OCI-LY7 (cell line): ENCODE data around the gene NFATC4. TPM values are rescaled to one million over a fixed set of nuclear protein-coding genes. Genes with fewer than 3 reads are reported as not detected.
"Not testable (repeated sequence)": the region's sequence is repeated elsewhere in the genome, so short reads cannot be mapped to it uniquely, and the experiment has no call there.

Experiments
- BruUV-seq: library from RNA; stranded (reverse); fragments of 400-500 nt; replicated peaks from 2 replicates; lab custom pipeline; 2021; lab: Mats Ljungman, UMichigan
- CTCF ChIA-PET: fragments of 300-600 bp; sonication (Branson Sonifier 250); formaldehyde crosslinking; loops from one replicate; lab custom pipeline; 2022; ENCODE audit warnings: antibody characterized with exemption; ENCODE audit not compliant: unreplicated experiment; lab: Charles Lee
- POLR2A ChIA-PET: fragments of 300-600 bp; sonication (Branson Sonifier 250); formaldehyde crosslinking; loops from one replicate; lab custom pipeline; 2022; ENCODE audit warnings: antibody characterized with exemption; lab: Charles Lee
- DNase-seq: peaks from one replicate; pipeline ENCODE4 v3.0.0-alpha.2; 2015; ENCODE audit warnings: low spot score
- H2AFZ ChIP-seq: fragments of 200-600 bp; sonication (generic), shearing (Covaris generic); 2 replicates; pipeline ENCODE4 v1.6.1; 2014; ENCODE audit warnings: mild to moderate bottlenecking, antibody characterized with exemption, low read length, moderate library complexity
- H3K27ac ChIP-seq: fragments of 200-600 bp; sonication (generic); 2 replicates; pipeline ENCODE4 v1.5.1; 2014; ENCODE audit warnings: mixed run types, low read depth, mild to moderate bottlenecking, moderate library complexity, low read length, inconsistent platforms; ENCODE audit not compliant: poor library complexity, severe bottlenecking
- H3K36me3 ChIP-seq: fragments of 200-600 bp; sonication (generic); 2 replicates; pipeline ENCODE4 v1.6.1; 2014; ENCODE audit warnings: mild to moderate bottlenecking, antibody characterized with exemption, low read length, moderate library complexity, mixed read lengths; ENCODE audit not compliant: insufficient read depth
- H3K4me1 ChIP-seq: fragments of 200-600 bp; sonication (generic); 2 replicates; pipeline ENCODE4 v1.5.1; 2014; ENCODE audit warnings: mild to moderate bottlenecking, low read length; ENCODE audit not compliant: insufficient read depth, poor library complexity, severe bottlenecking
- H3K4me2 ChIP-seq: fragments of 200-600 bp; sonication (generic); 2 replicates; pipeline ENCODE4 v1.6.1; 2014; ENCODE audit warnings: mild to moderate bottlenecking, low read length
- H3K4me3 ChIP-seq: fragments of 200-600 bp; sonication (generic); 2 replicates; pipeline ENCODE4 v1.5.1; 2014; ENCODE audit warnings: mild to moderate bottlenecking, low read depth, low read length; ENCODE audit not compliant: poor library complexity, severe bottlenecking
- H3K79me2 ChIP-seq: fragments of 200-600 bp; sonication (generic); 2 replicates; pipeline ENCODE4 v1.6.1; 2016; ENCODE audit warnings: low read depth, mild to moderate bottlenecking, low read length, moderate library complexity, mixed read lengths; ENCODE audit not compliant: insufficient read depth
- H3K9me2 ChIP-seq: fragments of 200-600 bp; sonication (generic); 2 replicates; pipeline ENCODE4 v1.6.1; 2016; ENCODE audit warnings: mild to moderate bottlenecking, low read length, mixed read lengths; ENCODE audit not compliant: insufficient read depth
- H3K9me3 ChIP-seq: fragments of 200-600 bp; sonication (generic); 2 replicates; pipeline ENCODE4 v1.6.1; 2014; ENCODE audit warnings: mild to moderate bottlenecking, mixed run types, low read length, mixed read lengths
- H4K20me1 ChIP-seq: fragments of 200-600 bp; sonication (generic); 2 replicates; pipeline ENCODE4 v1.6.1; 2014; ENCODE audit warnings: mild to moderate bottlenecking, antibody characterized with exemption, low read length, moderate library complexity, mixed read lengths; ENCODE audit not compliant: insufficient read depth
- EZH2phosphoT487 ChIP-seq: fragments of 200-600 bp; sonication (generic); IDR thresholded peaks from 2 replicates; pipeline ENCODE4 v1.6.1; 2018; ENCODE audit warnings: low read depth, borderline replicate concordance, mild to moderate bottlenecking, mixed run types, antibody characterized with exemption, low read length, moderate library complexity, mixed read lengths
- intact Hi-C: fragments of 100-400 bp; cut with micrococcal nuclease; formaldehyde crosslinking; loops from one replicate; pipeline ENCODE4 v1.10.0; 2022; ENCODE audit not compliant: unreplicated experiment
- total RNA-seq, 2 experiments: library from RNA; depleted of rRNA in 1 of 2; stranded (reverse); fragments of >200 nt in 1 of 2; shearing (Covaris generic) in 1 of 2; gene quantifications; 2 replicates each; pipeline ENCODE4 v1.2.3, GENCODE V29; 2014 to 2022
- TF ChIP-seq, protein P1 (sequence below): fragments of 200-600 bp; sonication (generic); conservative IDR thresholded peaks from 2 replicates; pipeline ENCODE4 v1.5.1; 2014; ENCODE audit warnings: mild to moderate bottlenecking, antibody characterized with exemption, low read length, moderate library complexity, mixed read lengths

The NFATC4 gene
- total RNA-seq, 2 experiments from 2014 or later: 72.2 to 96.6 TPM

DNA sequence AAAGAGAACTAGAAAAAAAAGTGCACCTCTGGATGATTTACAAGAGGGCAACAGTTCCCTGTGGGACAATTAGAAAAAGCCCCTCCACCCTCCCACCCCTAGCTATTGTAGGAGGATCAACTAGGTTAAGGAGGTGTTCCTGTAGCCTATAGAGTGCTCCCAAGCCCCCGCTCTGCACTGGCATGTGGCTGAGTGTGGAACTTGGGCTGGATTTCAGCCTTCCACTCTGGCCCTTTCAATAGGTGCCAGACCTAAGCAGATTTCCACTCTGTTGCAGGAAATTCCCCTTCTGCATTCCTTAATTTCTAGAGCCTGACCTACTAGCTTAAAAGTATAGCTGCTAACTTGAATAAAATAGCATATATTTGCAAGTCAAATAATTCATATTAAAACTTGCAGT lies 2.8 kb downstream of the NFATC4 start:
- Histone ChIP-seq H3K4me2 (no peak overlapping the region), H3K9me3 (no peaks in the 10 kb centered on the region), H3K79me2 (peaks cover 3% of the 10 kb centered on the region; the same call in 1 of the 2 replicates), H2AFZ (no peak overlapping the region), H3K4me3 (no peak overlapping the region), H3K27ac (no peak overlapping the region), H3K9me2 (no peaks in the 10 kb centered on the region), H3K4me1 (peaks cover 19% of the 10 kb centered on the region), H3K36me3 (peaks cover 9% of the 10 kb centered on the region; the same call in 1 of the 2 replicates), H4K20me1 (no peaks in the 10 kb centered on the region)
- ChIA-PET POLR2A (interaction anchor here (0.6 to 1.4 kb wide), 5 partner anchors 14 to 61 kb away, joined by 3 to 6 read pairs (median 5); no protein-coding TSS in a partner anchor), CTCF (interaction anchor here (0.5 to 0.6 kb wide), 2 partner anchors 64 to 105 kb away, joined by 3 to 5 read pairs; no protein-coding TSS in a partner anchor)
- intact Hi-C loops: no loop called here
- no peak for DNase-seq
- BruUV-seq: no TSS peak
- TF ChIP-seq, protein P1, sequence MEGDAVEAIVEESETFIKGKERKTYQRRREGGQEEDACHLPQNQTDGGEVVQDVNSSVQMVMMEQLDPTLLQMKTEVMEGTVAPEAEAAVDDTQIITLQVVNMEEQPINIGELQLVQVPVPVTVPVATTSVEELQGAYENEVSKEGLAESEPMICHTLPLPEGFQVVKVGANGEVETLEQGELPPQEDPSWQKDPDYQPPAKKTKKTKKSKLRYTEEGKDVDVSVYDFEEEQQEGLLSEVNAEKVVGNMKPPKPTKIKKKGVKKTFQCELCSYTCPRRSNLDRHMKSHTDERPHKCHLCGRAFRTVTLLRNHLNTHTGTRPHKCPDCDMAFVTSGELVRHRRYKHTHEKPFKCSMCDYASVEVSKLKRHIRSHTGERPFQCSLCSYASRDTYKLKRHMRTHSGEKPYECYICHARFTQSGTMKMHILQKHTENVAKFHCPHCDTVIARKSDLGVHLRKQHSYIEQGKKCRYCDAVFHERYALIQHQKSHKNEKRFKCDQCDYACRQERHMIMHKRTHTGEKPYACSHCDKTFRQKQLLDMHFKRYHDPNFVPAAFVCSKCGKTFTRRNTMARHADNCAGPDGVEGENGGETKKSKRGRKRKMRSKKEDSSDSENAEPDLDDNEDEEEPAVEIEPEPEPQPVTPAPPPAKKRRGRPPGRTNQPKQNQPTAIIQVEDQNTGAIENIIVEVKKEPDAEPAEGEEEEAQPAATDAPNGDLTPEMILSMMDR: no peak
- no peak for TF ChIP-seq EZH2phosphoT487

- H3K4me1 ChIP-seq: peaks cover 13% of the 10 kb centered on the region
- H3K4me3 ChIP-seq, BruUV-seq, H3K27ac ChIP-seq, CTCF ChIA-PET, H4K20me1 ChIP-seq, H3K9me2 ChIP-seq, intact Hi-C loops, H3K9me3 ChIP-seq, H3K79me2 ChIP-seq, H3K36me3 ChIP-seq, H2AFZ ChIP-seq, DNase-seq, H3K4me2 ChIP-seq: not testable (repeated sequence)
- POLR2A ChIA-PET: interaction anchor here (0.6 to 1.4 kb wide), 3 partner anchors 15 to 60 kb away, joined by 3 to 6 read pairs (median 4); no protein-coding TSS in a partner anchor
These were observed 3.6 kb downstream of the NFATC4 start for GRCh38 chr14:24371605-24372004.

GRCh38 chr14:24372701-24373416 lies 4.9 kb downstream of the NFATC4 start:
- CTCF ChIA-PET: no interaction called here
- Histone ChIP-seq H3K4me3 (no peak overlapping the region), H3K27ac (no peak overlapping the region), H3K9me2 (no peaks in the 10 kb centered on the region), H3K9me3 (no peaks in the 10 kb centered on the region), H4K20me1 (no peaks in the 10 kb centered on the region), H3K36me3 (peaks cover 9% of the 10 kb centered on the region; the same call in 1 of the 2 replicates), H2AFZ (no peak overlapping the region), H3K4me1 (peaks cover 9% of the 10 kb centered on the region), H3K79me2 (peaks cover 3% of the 10 kb centered on the region; the same call in 1 of the 2 replicates), H3K4me2 (no peak overlapping the region)
- intact Hi-C loops: no loop called here
- no TSS peak for BruUV-seq
- POLR2A ChIA-PET: interaction anchor here (0.6 to 1.0 kb wide), 3 partner anchors 58 to 510 kb away, joined by 3 read pairs; no protein-coding TSS in a partner anchor
- TF ChIP-seq EZH2phosphoT487: no peak
- TF ChIP-seq, protein P1: no peak
- DNase-seq: no peak
